Muscle layer of duodenum (tissue), 2 donors: Measurements from ENCODE around the gene LHFPL4.
"Not testable (repeated sequence)": the region's sequence is repeated elsewhere in the genome, so short reads cannot be mapped to it uniquely, and the experiment has no call there.

Experiments used
- H3K27ac ChIP-seq: one replicate; pipeline ENCODE4 v1.7.0; 2013; ENCODE audit warnings: mild to moderate bottlenecking, low read length
- H3K27me3 ChIP-seq: one replicate; pipeline ENCODE4 v1.7.0; 2013; ENCODE audit warnings: low read depth, mild to moderate bottlenecking, control low read depth, low read length
- H3K36me3 ChIP-seq, 2 donors: one replicate each; pipeline ENCODE4 v1.7.0; 2013; ENCODE audit warnings: low read length in 2 of 2, control low read depth in 1 of 2, mild to moderate bottlenecking in 1 of 2; ENCODE audit not compliant: insufficient read depth in 2 of 2, control insufficient read depth in 1 of 2
- H3K4me1 ChIP-seq, 2 donors: one replicate each; pipeline ENCODE4 v1.7.0; 2013; ENCODE audit warnings: low read length in 2 of 2, mild to moderate bottlenecking in 2 of 2, control low read depth in 1 of 2, moderate library complexity in 1 of 2; ENCODE audit not compliant: insufficient read depth in 2 of 2, control insufficient read depth in 1 of 2
- H3K4me3 ChIP-seq, 2 donors: one replicate each; pipeline ENCODE4 v1.7.0; 2013; ENCODE audit warnings: low read length in 2 of 2, low read depth in 1 of 2, mild to moderate bottlenecking in 1 of 2
- H3K9me3 ChIP-seq, 2 donors: one replicate each; pipeline ENCODE4 v1.7.0; 2013; ENCODE audit warnings: low read length in 2 of 2, control low read depth in 1 of 2, mild to moderate bottlenecking in 1 of 2; ENCODE audit not compliant: control insufficient read depth in 1 of 2
- donor health status: healthy.

Gene LHFPL4

DNA sequence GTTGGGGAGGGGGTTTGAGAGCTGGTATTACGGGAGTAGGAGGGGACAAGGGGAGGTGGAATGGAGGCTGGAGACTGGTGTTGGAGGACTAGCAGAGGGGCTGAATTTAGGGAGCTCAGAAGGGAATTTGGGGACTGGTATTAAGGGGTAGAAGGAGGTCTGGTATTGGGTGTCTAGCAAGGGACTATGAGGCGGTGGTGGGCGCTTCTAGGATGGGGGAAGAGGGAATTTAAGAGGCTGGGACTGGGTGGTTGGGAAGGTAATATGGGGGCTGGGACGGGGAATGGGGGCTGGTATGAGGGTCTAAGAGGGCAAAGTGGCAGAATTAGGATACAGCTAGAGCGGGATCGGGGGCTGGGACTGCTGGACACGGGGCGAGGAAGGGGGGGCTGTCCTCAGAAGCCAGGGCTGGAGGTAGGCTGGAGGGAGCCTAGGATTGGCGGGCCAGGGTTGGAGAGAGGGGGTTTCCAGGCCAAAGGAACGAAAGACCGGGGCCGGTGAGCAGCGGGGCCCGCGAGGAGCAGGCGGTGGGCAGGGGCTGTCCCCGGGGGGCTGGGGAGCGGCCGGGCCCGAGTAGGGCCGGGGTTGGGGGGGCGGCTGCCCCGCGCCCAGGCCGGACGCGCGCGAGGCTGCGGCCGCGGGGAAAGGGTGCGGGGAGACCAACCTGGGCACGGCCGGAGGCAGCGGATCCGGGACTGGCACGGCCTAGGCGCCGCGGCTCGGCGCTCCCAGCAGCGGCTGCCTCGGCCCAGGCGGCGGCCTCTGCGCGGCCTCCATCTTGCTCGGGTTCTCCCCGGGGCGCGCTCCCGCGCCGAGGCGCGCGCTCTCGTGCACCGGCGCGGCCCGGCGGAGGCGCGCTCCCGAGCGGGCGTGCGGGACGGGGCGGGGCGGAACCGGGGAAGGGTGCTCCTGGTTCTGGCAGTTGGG is at the start of gene LHFPL4:
Gene LHFPL4 (minus strand): TSS at position 802 of the 927 bp plus-strand sequence. CDS start 1,143 bp downstream, outside the sequence.
- no peak within 1 kb of the TSS for H3K27ac ChIP-seq
- no peaks in the 10 kb centered on the region for H3K4me1 ChIP-seq
- no peaks in the 10 kb centered on the region for H3K9me3 ChIP-seq
- H3K4me3 ChIP-seq: no peak within 1 kb of the TSS
- H3K27me3 ChIP-seq: peaks cover 21% of the 10 kb centered on the region
- no peaks in the 10 kb centered on the region for H3K36me3 ChIP-seq

DNA sequence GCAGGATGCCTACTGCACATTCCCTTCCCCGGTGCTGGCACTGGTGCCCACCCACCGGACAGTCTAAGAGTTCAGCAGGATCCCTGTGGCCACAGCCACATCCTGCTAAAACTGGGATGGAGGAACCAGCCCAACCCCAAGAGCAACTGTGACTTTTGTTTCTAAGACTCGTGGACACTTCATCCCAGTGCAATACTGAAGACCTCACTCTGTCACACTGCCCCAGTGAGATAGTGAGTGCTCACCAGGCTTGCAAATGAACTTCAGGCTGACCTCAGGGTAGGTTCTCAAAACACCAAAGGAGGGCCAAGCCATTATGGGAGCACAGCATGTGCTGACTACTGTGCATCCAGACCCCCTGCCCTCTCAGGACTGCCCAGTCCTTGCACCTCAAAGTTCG is 49.0 kb upstream of the LHFPL4 start:
- Histone ChIP-seq H3K4me3 (no peak overlapping the region), H3K36me3 (no peaks in the 10 kb centered on the region), H3K4me1 (peaks cover 0 to 8% of the 10 kb centered on the region in 2 donors), H3K27me3 (no peaks in the 10 kb centered on the region), H3K9me3 (no peaks in the 10 kb centered on the region), H3K27ac (no peak overlapping the region)

DNA sequence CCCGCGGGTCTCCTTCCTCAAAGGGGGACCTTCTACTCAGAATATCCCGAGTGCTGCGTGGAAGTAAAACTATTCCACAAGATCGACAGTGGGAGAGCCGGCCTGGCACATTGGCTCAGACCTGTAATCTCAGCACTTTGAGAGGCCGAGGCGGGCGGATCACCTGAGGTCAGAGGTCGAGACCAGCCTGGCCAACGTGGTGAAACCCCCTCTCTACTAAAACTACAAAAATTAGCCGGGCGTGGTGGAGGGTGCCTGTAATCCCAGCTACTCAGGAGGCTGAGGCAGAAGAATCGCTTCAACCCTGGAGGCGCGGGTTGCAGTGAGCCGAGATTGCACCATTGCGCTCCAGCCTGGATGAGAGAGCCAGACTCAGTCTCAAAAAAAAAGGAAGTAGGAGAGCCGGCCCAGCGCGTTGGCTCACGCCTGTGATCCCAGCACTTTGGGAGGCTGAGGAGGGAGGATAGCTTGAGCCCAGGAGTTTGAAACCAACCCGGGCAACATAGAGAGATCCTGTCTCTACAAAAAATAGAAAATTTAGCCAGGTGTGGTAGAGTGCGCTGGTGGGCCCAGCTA is 47.5 kb upstream of the LHFPL4 start:
- not testable (repeated sequence) for H3K36me3 ChIP-seq, H3K27me3 ChIP-seq

DNA sequence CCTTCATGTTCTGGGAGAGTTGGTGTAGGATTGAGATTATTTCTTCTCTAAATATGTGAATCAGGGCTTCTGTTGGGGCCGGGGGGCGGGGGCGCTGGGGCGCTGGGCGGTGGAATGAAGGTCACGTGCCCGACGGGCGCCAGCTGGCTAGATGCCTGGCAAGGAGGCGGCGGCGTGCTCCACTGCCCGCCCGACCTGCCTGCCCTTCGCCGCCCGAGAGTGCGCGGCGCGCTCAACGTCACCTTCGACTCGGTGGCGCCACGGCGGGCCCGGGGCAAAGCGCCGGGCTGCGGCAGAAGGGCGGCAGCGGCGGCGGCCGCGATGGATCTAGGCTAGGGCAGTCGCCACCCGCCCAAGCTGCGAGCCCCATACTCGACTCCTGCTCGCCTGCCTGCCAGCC is 47.0 kb upstream of the LHFPL4 start:
- no peaks in the 10 kb centered on the region for H3K27me3 ChIP-seq
- no peak overlapping the region for H3K27ac ChIP-seq
- no peaks in the 10 kb centered on the region for H3K9me3 ChIP-seq
- H3K4me1 ChIP-seq: peaks cover 0 to 8% of the 10 kb centered on the region in 2 donors
- no peaks in the 10 kb centered on the region for H3K36me3 ChIP-seq
- H3K4me3 ChIP-seq: peak overlapping the region in 1 of 2 donors; percentile 48

More for the DNA sequence above, 47.5 kb upstream of the LHFPL4 start:
- H3K9me3 ChIP-seq, H3K4me1 ChIP-seq, H3K27ac ChIP-seq: not testable (repeated sequence)
- peak overlapping the region in 1 of 2 donors; percentile 48 for H3K4me3 ChIP-seq

DNA sequence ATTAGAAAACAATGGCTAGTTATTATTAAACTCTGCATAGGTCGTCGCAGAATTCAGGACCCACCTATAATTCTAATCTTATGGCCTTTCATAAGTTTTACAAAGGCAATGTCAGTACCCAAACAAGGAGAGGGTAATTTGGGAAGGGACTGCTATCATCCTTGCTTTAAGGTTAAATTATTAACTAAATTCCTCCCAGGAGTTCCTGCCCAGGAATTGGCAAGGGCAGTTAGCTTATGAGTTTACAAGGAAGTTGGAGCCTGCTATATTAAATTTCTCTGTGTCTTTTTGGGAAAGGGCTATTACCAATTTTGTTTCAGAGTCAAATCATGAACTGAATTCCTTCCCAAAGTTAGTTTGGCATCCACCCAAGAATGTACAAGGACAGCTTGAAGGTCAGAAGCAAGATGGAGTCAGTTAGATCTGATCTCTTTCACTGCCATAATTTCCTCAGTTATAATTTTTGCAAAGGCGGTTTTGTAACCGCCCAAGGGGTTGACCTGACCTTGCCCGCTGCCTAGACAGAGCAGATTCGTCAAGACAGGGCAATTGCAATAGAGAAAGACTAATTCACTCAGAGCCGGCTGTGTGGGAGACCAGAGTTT is 45.3 kb upstream of the LHFPL4 start:
- no peaks in the 10 kb centered on the region for H3K9me3 ChIP-seq
- H3K27ac ChIP-seq: no peak overlapping the region
- H3K4me1 ChIP-seq: peaks cover 0 to 8% of the 10 kb centered on the region in 2 donors
- no peaks in the 10 kb centered on the region for H3K36me3 ChIP-seq
- no peak overlapping the region for H3K4me3 ChIP-seq
- H3K27me3 ChIP-seq: no peaks in the 10 kb centered on the region

DNA sequence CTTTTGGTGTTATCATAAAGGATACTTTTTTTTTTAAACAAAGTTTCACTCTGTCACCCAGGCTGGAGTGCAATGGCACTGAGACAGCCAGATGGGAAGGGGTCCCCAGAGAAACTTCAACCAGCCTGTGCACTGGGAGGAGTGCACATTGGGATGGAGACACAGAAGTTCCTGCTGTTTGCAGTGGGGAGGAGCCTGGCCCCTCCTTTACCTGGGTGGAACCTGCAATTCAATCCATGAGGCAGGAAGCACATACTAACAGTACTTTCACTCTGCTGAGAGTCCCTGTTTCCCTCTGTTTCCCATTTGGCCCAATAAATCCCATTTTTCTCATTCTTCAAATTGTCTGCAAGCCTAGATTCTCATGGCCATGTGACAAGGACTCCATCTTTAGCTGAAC is 42.3 kb upstream of the LHFPL4 start:
- Histone ChIP-seq H3K9me3 (no peaks in the 10 kb centered on the region), H3K27me3 (no peaks in the 10 kb centered on the region), H3K27ac (no peak overlapping the region), H3K4me1 (peaks cover 0 to 7% of the 10 kb centered on the region in 2 donors), H3K36me3 (no peaks in the 10 kb centered on the region), H3K4me3 (no peak overlapping the region)

DNA sequence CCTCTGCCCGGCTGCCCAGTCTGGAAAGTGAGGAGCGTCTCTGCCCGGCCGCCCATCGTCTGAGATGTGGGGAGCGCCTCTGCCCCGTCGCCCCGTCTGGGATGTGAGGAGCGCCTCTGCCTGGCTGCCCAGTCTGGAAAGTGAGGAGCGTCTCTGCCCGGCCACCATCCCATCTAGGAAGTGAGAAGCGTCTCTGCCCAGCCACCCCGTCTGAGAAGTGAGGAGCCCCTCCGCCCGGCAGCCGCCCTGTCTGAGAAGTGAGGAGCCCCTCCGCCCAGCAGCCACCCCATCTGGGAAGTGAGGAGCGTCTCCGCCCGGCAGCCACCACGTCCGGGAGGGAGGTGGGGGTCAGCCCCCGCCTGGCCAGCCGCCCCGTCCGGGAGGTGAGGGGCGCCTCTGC is 38.2 kb upstream of the LHFPL4 start:
- not testable (repeated sequence) for H3K4me3 ChIP-seq, H3K27ac ChIP-seq, H3K36me3 ChIP-seq, H3K9me3 ChIP-seq, H3K4me1 ChIP-seq, H3K27me3 ChIP-seq

DNA sequence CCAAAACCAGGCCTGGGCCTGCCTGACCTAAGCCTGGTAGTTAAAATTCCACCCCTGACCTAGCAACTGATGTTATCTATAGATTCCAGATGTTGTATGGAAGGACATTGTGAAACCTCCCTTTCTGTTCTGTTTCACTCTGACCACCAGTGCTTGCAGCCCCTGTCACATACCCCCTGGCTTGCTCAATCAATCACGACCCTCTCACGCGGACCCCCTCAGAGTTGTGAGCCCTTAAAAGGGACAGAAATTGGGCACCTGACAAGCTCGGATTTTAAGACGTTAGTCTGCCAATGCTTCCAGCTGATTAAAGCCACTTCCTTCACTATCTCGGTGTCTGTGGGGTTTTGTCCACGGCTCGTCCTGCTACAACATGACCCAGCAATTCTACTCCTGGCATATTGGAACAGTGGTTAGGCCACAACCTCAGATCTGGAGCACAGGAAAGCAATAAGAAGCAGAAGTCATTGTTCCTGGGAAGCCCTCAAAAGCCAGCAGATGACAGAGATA is 36.7 kb upstream of the LHFPL4 start:
- Histone ChIP-seq H3K27me3 (no peaks in the 10 kb centered on the region), H3K36me3 (no peaks in the 10 kb centered on the region), H3K4me3 (no peak overlapping the region), H3K4me1 (no peaks in the 10 kb centered on the region), H3K27ac (no peak overlapping the region), H3K9me3 (no peaks in the 10 kb centered on the region)

DNA sequence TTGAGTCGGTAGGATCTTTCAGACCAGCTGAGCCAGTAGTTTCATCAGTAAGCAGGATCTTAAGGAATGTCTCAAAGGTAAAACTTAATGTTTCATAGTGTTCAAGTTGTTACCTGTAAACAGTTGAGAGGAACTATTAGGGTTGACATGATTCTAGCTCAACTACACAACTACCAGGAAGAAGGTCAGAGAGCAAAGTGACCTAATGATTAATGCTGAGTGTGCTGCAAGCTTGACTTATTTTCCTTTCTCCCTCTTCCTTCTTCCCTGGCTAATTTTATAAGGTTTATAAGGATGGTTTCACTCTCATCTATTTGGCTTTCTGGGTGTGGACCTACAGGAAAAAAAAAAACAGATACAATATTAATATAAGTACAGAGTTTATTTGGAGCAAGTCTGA is 30.2 kb upstream of the LHFPL4 start:
- Histone ChIP-seq H3K4me3 (no peak overlapping the region), H3K9me3 (peaks cover 0 to 8% of the 10 kb centered on the region in 2 donors), H3K4me1 (no peaks in the 10 kb centered on the region), H3K27ac (no peak overlapping the region), H3K36me3 (no peaks in the 10 kb centered on the region), H3K27me3 (no peaks in the 10 kb centered on the region)

DNA sequence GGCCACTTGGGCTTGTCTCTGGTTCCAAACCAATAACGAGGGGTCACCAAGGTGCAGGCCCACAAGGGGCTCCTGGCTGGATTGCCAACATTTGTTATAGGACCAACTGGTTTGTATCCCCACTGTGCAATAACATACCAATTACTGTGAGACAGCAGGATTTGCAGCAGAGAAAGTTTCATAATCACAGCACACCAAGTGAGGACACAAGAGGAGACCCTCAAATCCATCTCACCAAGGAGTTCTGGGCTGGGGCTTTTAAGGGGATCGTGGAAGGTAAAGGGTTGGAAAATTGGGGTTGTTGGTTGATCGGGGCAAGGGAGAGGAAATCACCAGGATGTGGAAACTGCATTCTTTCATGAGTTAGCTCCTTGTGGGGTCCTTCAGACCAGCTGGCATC is 29.7 kb upstream of the LHFPL4 start:
- Histone ChIP-seq H3K27me3 (no peaks in the 10 kb centered on the region), H3K4me1 (no peaks in the 10 kb centered on the region), H3K27ac (no peak overlapping the region), H3K36me3 (no peaks in the 10 kb centered on the region), H3K4me3 (no peak overlapping the region), H3K9me3 (peaks cover 0 to 8% of the 10 kb centered on the region in 2 donors)

DNA sequence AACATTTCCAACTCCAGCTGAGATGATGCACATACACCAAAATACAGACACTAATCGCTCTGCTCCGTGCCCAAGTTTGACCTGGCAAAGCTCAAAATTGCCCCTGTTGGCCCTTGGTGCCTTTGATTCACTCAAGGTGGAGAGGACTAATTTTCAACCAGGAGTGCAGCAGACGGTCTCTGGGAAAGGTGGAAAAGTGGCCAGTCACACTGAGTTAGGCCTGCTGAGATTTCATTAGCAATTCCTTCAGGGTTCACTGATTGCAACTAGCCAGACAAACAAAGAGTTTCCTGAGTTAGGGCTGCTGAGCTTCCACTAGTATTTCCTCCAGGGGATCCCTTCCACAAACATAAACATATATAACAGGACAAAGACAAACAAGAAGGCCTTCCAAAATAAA is 28.7 kb upstream of the LHFPL4 start:
- no peak overlapping the region for H3K4me3 ChIP-seq
- no peak overlapping the region for H3K27ac ChIP-seq
- no peaks in the 10 kb centered on the region for H3K4me1 ChIP-seq
- no peaks in the 10 kb centered on the region for H3K27me3 ChIP-seq
- H3K36me3 ChIP-seq: no peaks in the 10 kb centered on the region
- H3K9me3 ChIP-seq: peaks cover 0 to 8% of the 10 kb centered on the region in 2 donors
